ENCODE measurements around the gene HACD2.
A peak's percentile ranks its signal among the peaks of the same experiment; 100 is the strongest.
"Not testable (repeated sequence)": the region's sequence is repeated elsewhere in the genome, so short reads cannot be mapped to it uniquely, and the experiment has no call there.

The HACD2 gene

DNA sequence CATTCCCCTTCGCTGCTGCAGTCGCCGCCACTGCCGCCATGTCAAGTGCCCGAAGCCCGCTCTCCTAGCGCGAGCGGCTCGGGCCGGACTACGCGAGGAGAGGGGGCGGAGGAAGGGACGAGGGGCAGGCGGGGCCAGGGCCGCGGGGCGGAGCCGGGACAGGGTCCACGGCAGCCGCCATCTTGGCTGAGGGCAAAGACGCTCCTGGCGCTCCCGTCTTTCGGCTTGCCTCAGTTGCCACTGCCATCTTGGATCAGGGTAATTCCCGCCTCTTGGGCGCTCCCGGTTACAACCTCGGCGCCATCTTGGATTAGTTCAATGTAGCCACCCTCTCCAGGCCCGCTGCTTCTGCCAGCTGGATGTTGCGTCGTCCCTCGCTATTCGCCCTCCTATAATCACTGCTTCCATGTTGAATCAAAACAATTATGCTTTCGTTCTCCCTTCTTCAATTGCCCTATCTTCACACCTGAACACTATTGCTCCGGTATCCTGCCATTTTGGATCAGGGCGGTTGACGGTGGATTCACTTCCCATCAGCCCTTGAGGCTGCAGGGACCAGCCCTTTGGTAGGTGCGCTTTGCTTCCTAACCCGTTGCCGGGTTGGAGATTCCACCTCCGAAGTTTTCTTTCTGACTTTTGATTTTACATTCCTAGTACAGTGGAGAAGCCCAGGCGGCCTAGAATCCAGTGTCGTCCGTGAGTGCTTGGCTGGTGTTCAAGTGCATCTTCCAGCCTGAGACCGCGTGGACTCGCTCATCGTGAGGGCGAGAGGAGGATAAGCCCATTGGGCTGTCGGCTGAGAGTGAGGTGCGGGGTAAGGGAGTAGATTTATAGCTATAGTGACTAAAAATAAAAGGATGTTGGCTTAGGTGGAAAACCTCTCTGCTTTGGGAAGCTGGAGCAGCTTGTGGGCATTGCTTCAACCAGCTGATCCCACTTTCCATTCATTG, at the start of gene HACD2:
TSS of gene HACD2 (minus strand) at position 66 of the 950 bp plus-strand sequence. CDS start at position 40, 26 bp downstream.
- peak; percentile 97 for DNase-seq

GRCh38 chr3:123634149-123635051, 49.5 kb upstream of the HACD2 start:
- DNase-seq = peak; percentile 61

DNA sequence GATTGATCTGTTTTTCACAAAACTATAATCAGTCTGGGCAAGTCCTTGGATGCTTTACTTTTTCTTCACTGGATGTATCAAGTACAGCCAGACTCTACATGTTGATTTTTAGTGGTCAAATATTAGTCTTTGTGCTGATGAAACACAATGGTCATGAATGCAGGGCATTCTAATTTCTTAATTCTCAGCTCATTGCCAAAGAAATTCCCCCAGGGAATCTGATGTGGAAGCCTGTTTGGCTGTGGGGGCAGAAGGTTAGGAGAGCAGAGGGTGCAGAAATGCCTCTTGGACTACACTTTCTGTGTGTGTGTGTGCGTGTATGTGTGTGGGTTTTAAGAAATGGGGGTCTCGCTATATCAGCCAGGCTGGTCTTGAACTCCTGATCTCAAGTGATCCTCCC, 48.7 kb upstream of the HACD2 start:
- DNase-seq = peak; percentile 52

GRCh38 chr3:123632161-123632655, 47.4 kb upstream of the HACD2 start:
- peak; percentile 79 for DNase-seq

GRCh38 chr3:123629747-123630047, 44.8 kb upstream of the HACD2 start:
- no peak for DNase-seq

DNA sequence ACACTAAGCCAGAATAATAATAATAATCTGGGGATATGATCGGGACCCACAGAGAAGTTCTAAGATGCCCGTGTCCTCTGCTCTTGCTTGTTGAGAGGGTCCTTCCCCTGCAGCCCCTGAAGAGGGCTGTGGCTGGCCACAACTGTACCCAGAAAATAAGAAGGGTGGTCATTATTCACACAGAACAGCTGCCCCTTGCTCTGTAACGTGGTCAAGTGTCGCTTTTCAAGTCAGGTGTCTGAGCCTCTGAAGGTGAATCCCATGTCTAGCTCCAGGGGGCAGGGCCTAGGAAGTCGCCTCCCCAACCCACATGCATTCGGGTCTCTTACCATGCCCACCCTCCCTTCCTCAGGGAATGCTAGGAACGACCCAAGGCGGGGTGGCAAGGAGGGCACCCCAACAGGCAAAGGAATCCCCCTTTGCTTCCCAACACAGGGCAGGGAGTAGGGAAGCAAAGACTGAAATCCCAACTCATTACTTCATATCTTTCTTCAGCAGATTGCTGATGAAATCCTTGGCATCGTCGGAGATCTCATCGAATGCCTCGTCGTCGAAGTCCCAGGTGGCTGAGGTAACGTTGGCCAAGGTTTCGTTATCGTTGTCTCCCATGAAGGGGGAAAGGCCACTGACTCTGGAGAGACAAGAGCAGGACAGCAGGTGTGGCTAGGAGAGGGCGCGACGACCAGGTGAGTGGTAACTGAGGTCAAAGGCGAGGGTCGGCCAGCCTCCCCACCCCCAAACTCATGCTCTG, 44.3 kb upstream of the HACD2 start:
- DNase-seq = no peak

- DNase-seq = no peak
Observed at GRCh38 chr3:123627673-123628670, 43.1 kb upstream of the HACD2 start.

DNA sequence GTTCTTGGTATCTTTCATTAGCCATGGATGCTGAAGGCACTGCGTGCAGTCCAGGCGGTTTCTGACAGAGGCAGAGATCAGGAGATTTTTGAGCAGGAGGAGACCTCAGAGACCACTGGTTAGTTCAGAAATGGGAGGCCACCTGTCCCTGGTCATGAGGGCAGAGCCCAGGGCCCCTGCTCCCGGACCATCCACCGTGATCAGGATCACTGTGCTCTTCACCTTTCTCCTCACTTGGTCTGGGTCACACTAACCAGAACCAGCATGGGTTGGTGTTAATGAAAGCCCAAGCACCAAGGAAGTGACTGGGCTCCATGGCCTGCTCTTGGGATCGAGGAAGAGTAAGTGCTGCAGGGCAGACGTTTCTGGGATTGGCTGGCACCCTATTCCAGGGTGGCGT, 42.0 kb upstream of the HACD2 start:
- no peak for DNase-seq

- no peak for DNase-seq
Observed at GRCh38 chr3:123624302-123624701, 39.4 kb upstream of the HACD2 start.

- DNase-seq = no peak
Observed at GRCh38 chr3:123623346-123623880, 38.6 kb upstream of the HACD2 start.

DNA sequence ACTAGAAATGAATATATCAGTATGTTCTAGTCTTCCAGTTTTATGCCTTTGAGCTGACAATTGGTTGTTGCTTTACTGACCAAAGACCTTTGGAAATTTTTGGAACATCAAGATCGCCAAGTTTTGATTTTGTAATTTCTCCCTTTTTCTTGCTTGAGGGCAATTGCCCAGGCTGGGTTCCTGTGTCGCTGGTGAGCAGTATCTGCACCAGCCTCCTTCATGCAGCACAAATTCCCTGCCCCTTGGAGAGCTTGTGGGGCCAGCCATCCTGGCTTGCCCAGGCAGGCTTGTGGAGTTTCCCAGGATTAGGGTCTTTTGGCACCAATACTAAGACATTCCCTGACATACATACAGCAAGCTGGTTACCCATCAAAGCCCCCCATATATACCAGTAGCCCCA, 37.9 kb upstream of the HACD2 start:
- DNase-seq = no peak

DNA sequence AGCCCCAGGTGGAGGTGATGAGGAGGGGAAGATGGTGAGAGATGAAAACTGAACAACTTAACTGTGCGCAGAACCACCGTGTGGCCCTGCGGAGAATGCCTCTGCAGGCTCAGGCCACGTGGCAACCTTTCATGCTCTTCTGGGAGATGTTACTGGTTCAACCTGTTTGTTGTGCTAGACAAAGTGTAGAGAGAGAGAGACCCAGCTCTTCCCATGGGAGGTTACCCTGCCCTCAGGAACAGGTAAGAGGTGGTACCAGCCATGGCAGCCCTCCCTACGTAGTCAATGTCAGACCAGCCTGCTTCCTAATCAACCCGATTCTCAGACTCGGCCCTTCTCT, 37.0 kb upstream of the HACD2 start:
- DNase-seq = no peak

GRCh38 chr3:123621186-123621849, 36.5 kb upstream of the HACD2 start:
- no peak for DNase-seq

DNA sequence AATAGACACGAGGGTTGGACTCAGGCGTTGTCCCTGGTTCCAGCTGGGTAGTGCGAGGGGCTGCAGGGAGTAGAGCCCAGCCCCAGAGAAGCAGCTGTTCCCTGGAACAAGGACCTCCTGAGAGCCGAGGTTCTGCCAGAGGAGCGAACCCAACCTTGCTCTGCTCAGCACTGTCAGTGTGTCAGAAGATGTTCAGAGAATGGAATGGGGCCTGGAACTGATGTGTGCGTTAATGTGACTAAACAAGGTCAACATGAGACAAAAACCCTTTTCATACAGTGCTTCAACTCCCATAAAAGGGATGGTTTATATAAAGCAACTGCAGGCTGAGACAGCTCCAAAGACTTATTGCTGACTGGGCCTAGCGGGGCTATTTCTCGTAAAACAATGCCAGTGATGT, 35.5 kb upstream of the HACD2 start:
- DNase-seq = peak; percentile 43

GRCh38 chr3:123618768-123619484, 34.1 kb upstream of the HACD2 start:
- DNase-seq = peak; percentile 87

DNA sequence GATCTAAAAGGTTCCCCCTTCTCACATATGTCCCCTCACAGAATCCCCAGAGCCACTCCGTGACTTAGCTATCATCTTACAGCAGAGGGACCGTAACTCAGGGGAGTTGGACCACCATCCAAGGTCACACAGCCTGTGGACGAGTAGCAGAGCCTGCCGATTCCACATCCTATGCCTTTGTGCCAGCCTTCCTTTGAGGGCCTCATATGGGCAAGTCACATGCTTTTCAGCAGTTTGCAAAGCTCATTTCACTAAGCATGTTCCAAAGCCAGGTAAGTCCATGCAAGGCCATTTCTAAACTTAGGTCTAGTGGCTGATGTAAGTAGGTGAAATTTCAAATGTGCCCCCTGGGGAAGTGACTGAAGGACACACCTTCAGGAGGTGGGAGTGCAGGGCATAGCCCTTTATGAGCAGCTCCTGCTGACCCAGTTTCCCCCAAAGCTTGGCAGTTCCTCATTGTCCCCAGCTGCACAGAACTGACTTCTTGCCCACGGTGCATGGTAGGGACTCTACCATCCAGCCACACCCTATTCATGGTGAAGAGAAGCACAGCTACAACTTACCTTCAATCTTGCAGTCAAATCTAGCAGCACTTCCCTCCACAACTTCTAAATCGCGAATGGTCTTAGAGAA, 33.3 kb upstream of the HACD2 start:
- peak; percentile 22 for DNase-seq

DNA sequence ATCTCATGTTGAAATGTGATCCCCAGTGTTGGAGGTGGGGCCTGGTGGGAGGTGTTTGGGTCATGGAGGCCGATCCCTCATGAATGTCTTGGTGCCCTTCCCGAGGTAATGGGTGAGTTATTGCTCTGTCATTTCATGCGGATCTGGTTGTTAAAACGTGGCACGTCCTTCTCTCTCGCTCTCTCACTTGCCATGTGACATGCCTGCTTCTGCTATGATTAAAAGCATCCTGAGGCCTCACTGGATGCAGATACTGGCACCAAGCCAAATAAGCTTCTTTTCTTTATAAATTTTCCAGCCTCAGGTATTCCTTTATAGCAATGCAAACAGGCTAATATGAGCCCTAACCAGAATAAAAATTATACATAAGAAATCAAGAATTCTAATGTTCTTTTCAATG, 31.7 kb upstream of the HACD2 start:
- no peak for DNase-seq

DNA sequence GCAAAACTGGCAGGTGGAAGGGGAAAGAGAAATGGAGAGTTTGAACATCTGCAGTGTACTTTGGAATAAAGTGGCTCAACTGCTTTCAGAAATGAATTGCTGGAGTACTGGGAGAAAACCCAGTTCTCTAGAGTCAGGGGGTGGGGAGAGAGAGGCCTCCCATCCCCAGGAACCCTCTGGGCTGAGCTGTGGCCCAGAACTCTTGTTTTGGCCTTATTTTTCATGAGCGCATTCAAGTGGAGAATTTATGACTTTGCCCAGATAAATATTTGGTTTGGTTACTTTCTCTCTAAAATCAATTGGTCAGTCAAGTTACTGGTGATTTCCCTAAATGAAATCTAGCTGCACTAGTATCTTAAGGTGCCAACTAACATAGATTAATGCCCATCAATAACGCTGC, 28.7 kb upstream of the HACD2 start:
- no peak for DNase-seq

GRCh38 chr3:123611674-123612073, 26.8 kb upstream of the HACD2 start:
- DNase-seq = not testable (repeated sequence)

DNA sequence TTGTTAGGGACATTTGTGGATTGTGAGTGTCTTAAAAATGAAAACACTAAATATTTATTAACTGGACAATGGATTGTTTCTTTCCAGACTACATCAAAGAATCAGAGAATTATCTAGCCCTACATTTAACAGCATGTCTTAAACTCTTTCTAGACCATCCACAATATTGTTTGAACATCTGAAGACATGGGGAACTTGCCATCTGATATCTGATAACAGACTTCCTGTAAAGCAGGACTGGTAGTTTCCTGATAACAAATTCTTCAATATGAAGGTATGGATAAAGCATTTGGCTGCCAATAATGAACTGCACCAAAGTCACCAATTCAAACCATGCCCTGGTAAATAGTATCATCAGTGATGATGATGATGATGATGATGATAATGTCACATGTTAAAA, 26.2 kb upstream of the HACD2 start:
- no peak for DNase-seq
